Gastroesophageal sphincter (tissue), 3 donors: ENCODE measurements around the gene RAB1B.

Source experiments
- EP300 ChIP-seq: sonication (generic); formaldehyde crosslinking; IDR thresholded peaks from one replicate; pipeline ENCODE4 v1.6.1; 2017; ENCODE audit warnings: antibody characterized with exemption, mild to moderate bottlenecking
- POLR2A ChIP-seq, 2 donors: fragments of 450-650 bp; IDR thresholded peaks; one replicate each; pipeline ENCODE4 v1.6.1; 2017; ENCODE audit warnings: antibody characterized with exemption in 2 of 2, mild to moderate bottlenecking in 2 of 2, moderate library complexity in 1 of 2
- TF ChIP-seq, protein P1 (sequence below), 4 experiments: fragments of 200-600 bp in 2 of 4; fragments of 450-650 bp in 2 of 4; sonication (generic) in 1 of 4; IDR thresholded peaks; one replicate each; pipeline ENCODE4 v1.5.1; 2017 to 2019; ENCODE audit warnings: antibody characterized with exemption in 4 of 4, mild to moderate bottlenecking in 2 of 4, moderate library complexity in 2 of 4

DNA sequence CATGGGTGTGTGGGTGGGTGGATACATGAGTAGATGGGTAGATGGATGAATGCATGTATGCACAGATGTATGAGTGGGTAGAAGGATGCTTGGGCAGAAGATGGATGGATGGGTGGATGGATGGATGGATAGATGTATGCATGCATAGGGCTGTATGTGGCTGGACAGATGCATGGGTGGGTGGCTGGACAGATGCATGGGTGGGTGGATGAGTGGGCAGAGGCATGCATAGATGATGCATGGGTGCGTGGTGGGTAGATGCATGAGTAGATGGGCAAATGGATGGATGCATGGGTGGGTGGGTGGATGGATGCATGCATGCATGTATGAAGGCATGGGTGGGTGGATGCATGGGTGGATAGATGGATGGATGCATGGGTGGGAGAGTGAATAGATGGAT is 55.2 kb downstream of the RAB1B start:
- TF ChIP-seq, protein P1, sequence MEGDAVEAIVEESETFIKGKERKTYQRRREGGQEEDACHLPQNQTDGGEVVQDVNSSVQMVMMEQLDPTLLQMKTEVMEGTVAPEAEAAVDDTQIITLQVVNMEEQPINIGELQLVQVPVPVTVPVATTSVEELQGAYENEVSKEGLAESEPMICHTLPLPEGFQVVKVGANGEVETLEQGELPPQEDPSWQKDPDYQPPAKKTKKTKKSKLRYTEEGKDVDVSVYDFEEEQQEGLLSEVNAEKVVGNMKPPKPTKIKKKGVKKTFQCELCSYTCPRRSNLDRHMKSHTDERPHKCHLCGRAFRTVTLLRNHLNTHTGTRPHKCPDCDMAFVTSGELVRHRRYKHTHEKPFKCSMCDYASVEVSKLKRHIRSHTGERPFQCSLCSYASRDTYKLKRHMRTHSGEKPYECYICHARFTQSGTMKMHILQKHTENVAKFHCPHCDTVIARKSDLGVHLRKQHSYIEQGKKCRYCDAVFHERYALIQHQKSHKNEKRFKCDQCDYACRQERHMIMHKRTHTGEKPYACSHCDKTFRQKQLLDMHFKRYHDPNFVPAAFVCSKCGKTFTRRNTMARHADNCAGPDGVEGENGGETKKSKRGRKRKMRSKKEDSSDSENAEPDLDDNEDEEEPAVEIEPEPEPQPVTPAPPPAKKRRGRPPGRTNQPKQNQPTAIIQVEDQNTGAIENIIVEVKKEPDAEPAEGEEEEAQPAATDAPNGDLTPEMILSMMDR (IDR thresholded peaks at IDR 0.05) = no peak
- TF ChIP-seq POLR2A (IDR thresholded peaks at IDR 0.05) (no peak), EP300 (no peak)
